GM18508 (cell line): ENCODE measurements around the gene OPA1.

Source experiments
- ATAC-seq: cut with Tn5 transposase; IDR thresholded peaks from one replicate; pipeline ENCODE4 v1.9.1; 2021; ENCODE audit warnings: moderate number of reproducible peaks; ENCODE audit not compliant: insufficient read depth, unreplicated experiment

Gene OPA1

DNA sequence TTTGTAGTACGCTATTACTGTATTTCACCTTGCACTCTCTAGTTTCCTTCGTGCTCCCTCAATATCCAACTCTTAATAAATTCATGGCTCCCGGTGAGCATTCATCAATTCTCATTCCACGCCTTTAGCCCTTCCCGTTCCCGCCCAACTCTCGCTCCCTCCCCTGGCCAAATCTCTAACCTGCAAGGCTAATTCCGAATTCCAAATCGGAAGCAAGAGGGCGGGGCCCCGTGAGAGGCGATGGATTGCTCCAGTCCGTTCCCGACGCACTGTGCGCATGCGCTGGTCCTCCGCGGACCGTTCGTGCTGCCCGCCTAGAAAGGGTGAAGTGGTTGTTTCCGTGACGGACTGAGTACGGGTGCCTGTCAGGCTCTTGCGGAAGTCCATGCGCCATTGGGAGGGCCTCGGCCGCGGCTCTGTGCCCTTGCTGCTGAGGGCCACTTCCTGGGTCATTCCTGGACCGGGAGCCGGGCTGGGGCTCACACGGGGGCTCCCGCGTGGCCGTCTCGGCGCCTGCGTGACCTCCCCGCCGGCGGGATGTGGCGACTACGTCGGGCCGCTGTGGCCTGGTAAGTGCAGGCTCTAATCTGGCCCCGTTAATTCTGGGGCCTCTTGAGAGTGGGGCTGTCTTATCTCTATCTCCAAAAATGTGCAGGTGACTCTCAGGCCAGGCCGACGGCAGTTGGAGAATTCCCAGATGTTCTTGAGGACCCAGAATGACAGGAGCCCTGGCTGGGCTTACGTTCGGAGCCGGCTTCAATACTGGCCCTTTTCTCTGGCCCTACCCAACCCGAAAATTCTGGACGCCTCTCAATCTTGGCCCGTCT is at the start of gene OPA1:
Gene OPA1, plus strand, starts transcription at position 368 of the 827 bp plus-strand sequence. Its CDS starts 170 bp downstream, at position 538.
- peak; percentile 96 for ATAC-seq

- ATAC-seq = no peak
Measured at GRCh38 chr3:193544289-193544688, 48.7 kb upstream of the OPA1 start.

- ATAC-seq = no peak
Measured at GRCh38 chr3:193545304-193545703, 47.7 kb upstream of the OPA1 start.

GRCh38 chr3:193546129-193546528 is 46.9 kb upstream of the OPA1 start:
- no peak for ATAC-seq

- no peak for ATAC-seq
Measured at GRCh38 chr3:193548406-193548805, 44.6 kb upstream of the OPA1 start.

DNA sequence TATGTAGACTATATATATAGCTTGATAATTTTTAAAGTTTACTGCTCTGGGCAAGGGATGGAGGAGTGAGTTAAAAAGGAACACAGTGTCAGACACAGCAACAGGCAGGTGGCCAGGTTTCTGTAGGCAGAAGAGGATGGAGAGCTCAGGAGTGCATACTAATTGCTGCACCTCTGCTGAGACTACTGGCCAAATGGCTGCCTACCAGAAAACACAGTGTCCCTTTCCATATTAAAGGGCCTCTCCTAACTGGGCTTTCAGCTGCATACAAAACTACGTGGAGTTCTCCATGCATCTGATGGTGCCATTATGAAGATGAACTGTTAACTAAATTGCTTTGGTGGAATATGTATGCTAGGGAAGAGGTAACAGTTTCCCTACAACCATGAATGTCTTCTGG is 40.1 kb upstream of the OPA1 start:
- no peak for ATAC-seq

DNA sequence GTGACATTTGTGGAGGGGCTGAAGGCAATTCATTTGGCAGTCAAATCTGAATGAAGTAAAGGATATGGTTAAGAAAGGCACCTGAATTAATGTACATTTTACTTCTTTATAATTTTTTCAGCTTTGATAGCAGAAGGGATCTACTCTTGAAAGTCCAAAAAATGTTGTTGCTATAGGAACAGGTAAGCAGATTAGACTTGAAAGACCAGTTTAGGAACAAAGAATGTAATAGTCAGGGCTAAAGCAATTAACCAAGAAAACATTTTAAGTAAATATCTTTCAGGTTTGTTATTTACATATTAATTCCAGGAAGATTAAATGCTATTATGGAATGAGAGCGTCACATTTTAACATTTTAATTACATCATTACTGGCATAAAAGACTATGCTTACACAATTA is 39.4 kb upstream of the OPA1 start:
- no peak for ATAC-seq

DNA sequence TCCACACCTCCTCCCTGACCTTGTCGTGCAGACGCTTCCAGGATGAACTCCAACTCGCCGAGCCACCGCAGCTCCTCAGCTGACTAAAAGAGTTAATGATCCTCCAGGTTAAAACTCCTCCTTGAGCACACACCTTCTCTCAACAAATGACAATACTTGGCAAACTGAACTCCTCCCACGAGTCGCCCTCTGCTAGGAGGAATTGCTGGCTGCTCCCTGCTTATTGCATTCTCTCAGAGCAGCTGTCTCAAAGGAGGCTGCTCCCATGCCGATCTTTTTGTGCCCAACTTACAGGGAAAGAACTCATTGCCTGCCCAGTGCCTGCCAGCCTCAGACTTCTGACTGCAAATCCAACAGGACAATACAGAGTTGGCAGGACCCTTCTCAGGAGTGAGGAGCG is 38.2 kb upstream of the OPA1 start, which contains the start of gene ATP13A4:
Gene ATP13A4, minus strand, starts transcription at position 85 of the 400 bp plus-strand sequence. CDS start 96 bp downstream, outside the sequence.
- ATAC-seq = no peak

- ATAC-seq = no peak
Measured at GRCh38 chr3:193556841-193557240, 36.2 kb upstream of the OPA1 start.

GRCh38 chr3:193559100-193559499 is 33.9 kb upstream of the OPA1 start:
- no peak for ATAC-seq

- ATAC-seq = no peak
Measured at GRCh38 chr3:193560091-193560490, 32.9 kb upstream of the OPA1 start.

DNA sequence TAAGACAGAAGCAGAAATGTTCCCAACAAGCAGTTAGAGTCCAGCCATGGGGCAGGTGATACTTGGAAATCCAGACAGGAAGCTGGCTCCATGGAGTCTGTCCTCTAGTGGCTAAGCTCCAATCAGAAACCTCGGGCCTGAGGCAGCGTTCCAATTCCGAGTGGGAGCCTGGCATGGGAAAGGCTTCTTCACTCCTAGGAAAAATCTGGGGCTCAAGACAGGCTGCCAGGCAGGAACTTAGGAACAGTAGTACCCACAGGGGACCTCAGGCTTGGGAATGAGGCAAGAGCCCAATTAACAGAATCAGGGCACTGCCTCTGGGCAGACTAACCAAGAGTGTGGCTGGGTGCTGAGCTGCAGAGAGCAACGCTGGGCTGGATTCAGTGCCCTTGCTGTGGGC is 32.1 kb upstream of the OPA1 start:
- ATAC-seq = no peak

GRCh38 chr3:193563426-193563825 is 29.6 kb upstream of the OPA1 start:
- ATAC-seq = no peak

GRCh38 chr3:193564012-193564411 is 29.0 kb upstream of the OPA1 start:
- no peak for ATAC-seq

- no peak for ATAC-seq
Measured at GRCh38 chr3:193569119-193569518, 23.9 kb upstream of the OPA1 start.

DNA sequence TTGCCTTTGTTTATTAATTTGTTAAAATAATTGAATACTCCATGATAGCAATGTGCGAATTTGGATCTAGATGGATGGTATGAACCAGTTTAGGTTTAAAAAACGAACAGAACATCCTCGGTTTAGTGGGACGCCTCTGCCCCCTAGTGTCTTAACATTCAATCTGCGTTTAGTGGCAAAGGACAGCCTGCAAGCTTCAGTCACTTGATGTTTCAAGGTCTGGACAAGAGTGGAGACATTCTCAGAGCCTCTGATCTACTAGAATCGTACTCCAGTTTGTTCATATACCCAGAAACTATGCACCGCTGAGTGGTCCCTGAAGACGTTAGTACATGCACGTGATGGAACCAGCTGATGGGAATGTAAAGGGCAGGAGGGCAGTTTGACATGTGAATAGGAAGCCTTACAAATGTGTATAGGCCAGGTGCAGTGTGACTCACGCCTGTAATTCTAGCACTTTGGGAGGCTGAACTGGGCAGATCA is 20.5 kb upstream of the OPA1 start:
- no peak for ATAC-seq

DNA sequence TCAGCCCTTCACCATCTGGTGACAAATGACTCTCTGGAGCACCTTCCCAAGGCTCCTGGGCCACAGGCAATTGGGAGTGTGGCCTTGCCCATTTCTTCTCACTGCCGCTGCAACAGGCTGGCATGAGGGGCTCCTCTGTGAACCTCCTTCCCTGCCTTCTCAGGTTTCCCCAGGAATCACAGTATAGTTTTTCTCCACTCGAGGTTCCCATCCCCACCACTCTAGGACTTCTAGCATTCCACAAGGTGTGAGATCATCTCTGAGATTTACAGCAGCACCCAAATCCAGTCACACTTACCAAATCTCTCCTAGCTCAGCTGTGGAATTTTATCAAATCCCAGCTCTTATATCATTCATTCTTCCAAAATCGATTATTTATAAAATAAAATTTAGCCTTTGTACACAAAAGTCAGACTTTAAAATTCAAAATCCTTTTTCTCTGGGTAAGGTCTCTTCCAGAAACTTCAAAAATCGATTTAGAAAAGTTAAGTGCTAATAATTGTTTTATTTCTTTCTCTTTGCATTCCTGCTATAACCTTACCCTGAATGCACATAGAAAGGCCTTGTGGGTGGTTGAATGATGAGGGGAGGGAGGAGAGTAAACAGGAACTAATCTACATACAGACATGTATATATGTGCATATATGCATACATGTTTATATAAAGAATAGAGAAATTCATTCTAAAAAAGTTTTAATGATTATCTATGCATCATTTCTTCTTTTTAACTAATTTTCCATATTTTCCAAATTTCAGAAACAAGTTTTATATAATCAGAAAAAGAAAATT is 19.4 kb upstream of the OPA1 start:
- ATAC-seq = no peak

- no peak for ATAC-seq
Measured at GRCh38 chr3:193574488-193575070, 18.4 kb upstream of the OPA1 start.

DNA sequence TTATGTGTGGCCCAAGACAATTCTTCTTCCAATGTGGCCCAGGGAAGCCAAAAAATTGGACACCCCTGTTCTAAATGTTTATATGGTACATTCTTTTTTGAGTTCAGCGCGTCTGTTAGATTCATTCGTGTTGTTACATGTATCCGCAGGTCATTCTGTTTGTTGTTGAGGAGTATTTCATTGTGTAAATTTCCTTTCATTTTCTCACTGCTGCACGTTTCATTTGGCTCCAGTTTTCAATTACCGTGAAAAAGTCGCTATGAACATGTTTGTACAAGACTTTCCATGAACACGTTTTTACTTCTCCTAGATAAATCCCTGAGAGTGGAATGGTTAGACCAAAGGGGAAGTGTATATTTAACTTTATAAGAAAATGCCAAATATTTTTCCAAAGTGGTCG is 7.5 kb upstream of the OPA1 start:
- no peak for ATAC-seq

DNA sequence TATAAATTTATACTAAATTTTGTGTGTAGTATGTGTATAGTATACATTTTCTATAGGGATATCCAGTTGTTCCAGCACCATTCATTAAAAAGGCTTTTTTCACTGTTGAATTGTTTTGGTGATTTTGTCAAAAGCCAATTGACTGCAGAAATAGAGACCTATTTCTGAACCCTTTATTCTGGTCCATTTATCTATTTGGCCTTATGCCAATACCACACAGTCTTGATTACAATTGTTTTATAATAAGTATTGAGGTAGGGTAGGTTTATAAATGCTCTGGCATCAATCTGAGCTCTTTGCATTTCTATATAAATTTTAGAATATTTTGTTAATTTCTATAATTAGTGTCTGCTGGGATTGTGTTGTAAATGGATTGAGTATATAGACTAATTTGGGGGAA is 6.5 kb upstream of the OPA1 start:
- ATAC-seq = no peak

- ATAC-seq = no peak
Measured at GRCh38 chr3:193589129-193589528, 3.9 kb upstream of the OPA1 start.
